Lower leg skin (tissue), 3 donors: ENCODE measurements around the gene FAM228A.

Experiments used
- POLR2A ChIP-seq, 2 donors: fragments of 450-650 bp; IDR thresholded peaks; one replicate each; pipeline ENCODE4 v1.6.1; 2016 to 2017; ENCODE audit warnings: antibody characterized with exemption in 2 of 2, mild to moderate bottlenecking in 1 of 2, moderate library complexity in 1 of 2
- TF ChIP-seq, protein P1 (sequence below), 3 donors: fragments of 450-650 bp; IDR thresholded peaks; one replicate each; pipeline ENCODE4 v1.5.1; 2016; ENCODE audit warnings: antibody characterized with exemption in 3 of 3, mild to moderate bottlenecking in 3 of 3, moderate library complexity in 2 of 3

- TF ChIP-seq, protein P1, sequence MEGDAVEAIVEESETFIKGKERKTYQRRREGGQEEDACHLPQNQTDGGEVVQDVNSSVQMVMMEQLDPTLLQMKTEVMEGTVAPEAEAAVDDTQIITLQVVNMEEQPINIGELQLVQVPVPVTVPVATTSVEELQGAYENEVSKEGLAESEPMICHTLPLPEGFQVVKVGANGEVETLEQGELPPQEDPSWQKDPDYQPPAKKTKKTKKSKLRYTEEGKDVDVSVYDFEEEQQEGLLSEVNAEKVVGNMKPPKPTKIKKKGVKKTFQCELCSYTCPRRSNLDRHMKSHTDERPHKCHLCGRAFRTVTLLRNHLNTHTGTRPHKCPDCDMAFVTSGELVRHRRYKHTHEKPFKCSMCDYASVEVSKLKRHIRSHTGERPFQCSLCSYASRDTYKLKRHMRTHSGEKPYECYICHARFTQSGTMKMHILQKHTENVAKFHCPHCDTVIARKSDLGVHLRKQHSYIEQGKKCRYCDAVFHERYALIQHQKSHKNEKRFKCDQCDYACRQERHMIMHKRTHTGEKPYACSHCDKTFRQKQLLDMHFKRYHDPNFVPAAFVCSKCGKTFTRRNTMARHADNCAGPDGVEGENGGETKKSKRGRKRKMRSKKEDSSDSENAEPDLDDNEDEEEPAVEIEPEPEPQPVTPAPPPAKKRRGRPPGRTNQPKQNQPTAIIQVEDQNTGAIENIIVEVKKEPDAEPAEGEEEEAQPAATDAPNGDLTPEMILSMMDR (IDR thresholded peaks at IDR 0.05), result no peak
- TF ChIP-seq POLR2A (IDR thresholded peaks at IDR 0.05), result no peak
These were observed 48.9 kb upstream of the FAM228A start for GRCh38 chr2:24125956-24126355.
